Neuronal stem cell (in vitro differentiated cells): ENCODE data around the gene DMAP1.

Experiments
- DNase-seq: peaks from one replicate; pipeline ENCODE4 v3.0.0-alpha.2; 2013; ENCODE audit warnings: low spot score
- H2AFZ ChIP-seq: one replicate; pipeline ENCODE4 v1.6.1; 2013; ENCODE audit warnings: mild to moderate bottlenecking, low read length, inconsistent platforms
- H2AK5ac ChIP-seq: 2 replicates; pipeline ENCODE4 v1.6.1; 2013; ENCODE audit warnings: low read depth, mild to moderate bottlenecking, inconsistent platforms, low read length, moderate library complexity, mixed read lengths
- H2BK120ac ChIP-seq: 2 replicates; pipeline ENCODE4 v1.6.1; 2013; ENCODE audit warnings: low read depth, mild to moderate bottlenecking, inconsistent platforms, low read length, moderate library complexity, mixed read lengths
- H2BK12ac ChIP-seq: one replicate; pipeline ENCODE4 v1.6.1; 2013; ENCODE audit warnings: low read length, inconsistent platforms
- H2BK15ac ChIP-seq: 2 replicates; pipeline ENCODE4 v1.6.1; 2013; ENCODE audit warnings: mild to moderate bottlenecking, low read length, inconsistent platforms, mixed read lengths
- H2BK5ac ChIP-seq: one replicate; pipeline ENCODE4 v1.6.1; 2013; ENCODE audit warnings: inconsistent platforms, mild to moderate bottlenecking, low read length, moderate library complexity
- H3K14ac ChIP-seq: one replicate; pipeline ENCODE4 v1.6.1; 2013; ENCODE audit warnings: low read length, inconsistent platforms
- H3K18ac ChIP-seq: 2 replicates; pipeline ENCODE4 v1.6.1; 2013; ENCODE audit warnings: low read length, inconsistent platforms
- H3K23ac ChIP-seq: 2 replicates; pipeline ENCODE4 v1.6.1; 2013; ENCODE audit warnings: low read depth, mild to moderate bottlenecking, mixed read lengths, low read length, inconsistent platforms; ENCODE audit not compliant: poor library complexity
- H3K27ac ChIP-seq: replicated peaks from 3 replicates; pipeline ENCODE4 v1.5.1; 2013; ENCODE audit warnings: low read length, inconsistent platforms
- H3K27me3 ChIP-seq, 3 experiments: 2 replicates each; pipeline ENCODE4 v1.6.1; 2013; ENCODE audit warnings: low read length in 3 of 3, mild to moderate bottlenecking in 2 of 3, inconsistent platforms in 1 of 3, low read depth in 1 of 3, mixed read lengths in 1 of 3, moderate library complexity in 1 of 3; ENCODE audit not compliant: control insufficient read depth in 3 of 3, insufficient read depth in 3 of 3
- H3K36me3 ChIP-seq, 2 donors: replicated peaks in 1 of 2; 2 replicates each; pipeline ENCODE4 v1.6.1; 2013; ENCODE audit warnings: low read length in 2 of 2; ENCODE audit not compliant: control insufficient read depth in 2 of 2, insufficient read depth in 2 of 2
- H3K4ac ChIP-seq: 2 replicates; pipeline ENCODE4 v1.6.1; 2013; ENCODE audit warnings: inconsistent platforms, mild to moderate bottlenecking, low read length, moderate library complexity
- H3K4me1 ChIP-seq, 2 donors: 1 replicate in 1 of 2; 2 replicates in 1 of 2; pipeline ENCODE4 v1.6.1; 2013; ENCODE audit warnings: low read length in 2 of 2, low read depth in 1 of 2; ENCODE audit not compliant: control insufficient read depth in 2 of 2, insufficient read depth in 1 of 2
- H3K4me2 ChIP-seq: one replicate; pipeline ENCODE4 v1.6.1; 2013; ENCODE audit warnings: mild to moderate bottlenecking, low read length, inconsistent platforms; ENCODE audit not compliant: insufficient read depth, poor library complexity, severe bottlenecking
- H3K4me3 ChIP-seq, 2 donors: 2 replicates each; pipeline ENCODE4 v1.5.1; 2013; ENCODE audit warnings: low read length in 2 of 2, mild to moderate bottlenecking in 2 of 2, inconsistent platforms in 1 of 2, moderate library complexity in 1 of 2
- H3K79me1 ChIP-seq: one replicate; pipeline ENCODE4 v1.6.1; 2013; ENCODE audit warnings: low read depth, mild to moderate bottlenecking, inconsistent platforms, low read length, moderate library complexity
- H3K9ac ChIP-seq: one replicate; pipeline ENCODE4 v1.6.1; 2013; ENCODE audit warnings: mild to moderate bottlenecking, low read depth, low read length, inconsistent platforms; ENCODE audit not compliant: poor library complexity
- H3K9me3 ChIP-seq, 2 donors: replicated peaks in 1 of 2; 2 replicates each; pipeline versions ENCODE3 to v1.6.1; 2013; ENCODE audit warnings: low read length in 2 of 2, mild to moderate bottlenecking in 2 of 2, inconsistent platforms in 1 of 2, low read depth in 1 of 2, mixed read lengths in 1 of 2, moderate library complexity in 1 of 2; ENCODE audit not compliant: control insufficient read depth in 2 of 2, insufficient read depth in 1 of 2
- H4K8ac ChIP-seq: one replicate; pipeline ENCODE4 v1.6.1; 2013; ENCODE audit warnings: low read depth, mild to moderate bottlenecking, inconsistent platforms, low read length, moderate library complexity
- H4K91ac ChIP-seq: one replicate; pipeline ENCODE4 v1.6.1; 2013; ENCODE audit warnings: low read length, low read depth, mild to moderate bottlenecking, inconsistent platforms; ENCODE audit not compliant: poor library complexity
- WGBS, 2 donors: extraction: QIAGEN DNeasy Blood & Tissue Kit; methylation state at CpG; one replicate each; pipeline ENCODE4 v1.1.7; 2013; ENCODE audit warnings: missing lambda C conversion rate in 2 of 2, mixed read lengths in 1 of 2; ENCODE audit not compliant: insufficient read length in 2 of 2, insufficient replicate concordance in 1 of 2; ENCODE audit errors: extremely low coverage in 2 of 2; 5-methylcytosine and 5-hydroxymethylcytosine counted together

The DMAP1 gene

DNA sequence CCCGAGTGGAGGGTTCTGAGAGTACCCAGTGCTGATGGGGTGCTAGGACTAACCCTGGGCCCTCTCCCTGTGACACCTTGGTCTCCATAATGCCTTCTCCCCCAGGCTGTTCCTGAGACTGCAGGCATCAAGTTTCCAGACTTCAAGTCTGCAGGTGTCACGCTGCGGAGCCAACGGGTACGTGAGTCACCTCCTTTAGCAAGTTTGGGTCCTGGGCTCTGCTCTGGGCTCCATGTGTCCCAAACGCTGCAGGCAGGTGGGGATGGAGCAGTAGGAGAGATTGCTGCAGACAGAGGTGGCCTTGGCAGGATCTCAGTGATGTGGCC is 6.0 kb downstream of the DMAP1 start:
- no peak overlapping the region for H2AK5ac ChIP-seq
- no peak overlapping the region for H3K23ac ChIP-seq
- no peak overlapping the region for H2BK5ac ChIP-seq
- no peak overlapping the region for H3K9ac ChIP-seq
- WGBS, 2 donors = no CpG with 5 or more reads among the region's 6 CpGs
- no peak overlapping the region for H4K91ac ChIP-seq
- H2AFZ ChIP-seq = no peak overlapping the region
- H2BK15ac ChIP-seq = no peak overlapping the region
- H3K4me3 ChIP-seq = no peak overlapping the region
- H3K4ac ChIP-seq = no peak overlapping the region
- no peak overlapping the region for H2BK12ac ChIP-seq
- H3K18ac ChIP-seq = no peak overlapping the region
- H2BK120ac ChIP-seq = no peak overlapping the region
- peaks cover 2% of the 10 kb centered on the region for H3K79me1 ChIP-seq
- no peak overlapping the region for H3K4me2 ChIP-seq
- H4K8ac ChIP-seq = no peak overlapping the region
- peaks cover 0 to 4% of the 10 kb centered on the region in 2 donors for H3K4me1 ChIP-seq
- peaks cover 46 to 86% of the 10 kb centered on the region in 2 donors for H3K36me3 ChIP-seq
- H3K9me3 ChIP-seq = peaks cover 0 to 2% of the 10 kb centered on the region in 2 donors
- H3K14ac ChIP-seq = no peak overlapping the region
- H3K27me3 ChIP-seq = no peaks in the 10 kb centered on the region
- no peak overlapping the region for H3K27ac ChIP-seq
- no peak for DNase-seq

DNA sequence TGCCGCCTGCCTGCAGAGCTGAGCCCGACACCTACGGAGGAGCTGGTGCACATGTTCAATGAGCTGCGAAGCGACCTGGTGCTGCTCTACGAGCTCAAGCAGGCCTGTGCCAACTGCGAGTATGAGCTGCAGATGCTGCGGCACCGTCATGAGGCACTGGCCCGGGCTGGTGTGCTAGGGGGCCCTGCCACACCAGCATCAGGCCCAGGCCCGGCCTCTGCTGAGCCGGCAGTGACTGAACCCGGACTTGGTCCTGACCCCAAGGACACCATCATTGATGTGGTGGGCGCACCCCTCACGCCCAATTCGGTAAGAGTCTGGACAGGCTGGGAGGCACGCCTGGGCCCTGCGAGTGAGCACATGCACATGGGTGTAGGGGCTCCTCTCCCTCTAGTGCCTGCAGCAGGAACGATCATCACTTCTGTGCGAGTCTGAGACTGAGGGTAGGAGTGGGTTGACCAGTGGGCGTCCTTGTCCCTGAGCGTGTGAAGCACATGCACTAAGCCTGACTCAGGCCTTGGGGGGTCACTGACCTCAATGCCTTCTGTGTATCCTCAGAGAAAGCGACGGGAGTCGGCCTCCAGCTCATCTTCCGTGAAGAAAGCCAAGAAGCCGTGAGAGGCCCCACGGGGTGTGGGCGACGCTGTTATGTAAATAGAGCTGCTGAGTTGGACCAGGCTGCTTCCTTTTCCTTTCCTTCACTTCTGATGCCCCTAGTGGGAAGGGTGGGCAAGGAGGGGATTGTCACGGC is 6.9 kb downstream of the DMAP1 start:
- no peak for DNase-seq
- Histone ChIP-seq H3K36me3 (peaks cover 42 to 79% of the 10 kb centered on the region in 2 donors), H2BK120ac (no peak overlapping the region), H3K79me1 (peaks cover 2% of the 10 kb centered on the region), H3K4me1 (peaks cover 0 to 4% of the 10 kb centered on the region in 2 donors), H4K8ac (no peak overlapping the region), H3K9ac (no peak overlapping the region), H3K9me3 (peaks cover 0 to 3% of the 10 kb centered on the region in 2 donors), H3K23ac (peak overlapping the region; percentile 14), H3K27ac (no peak overlapping the region), H3K27me3 (no peaks in the 10 kb centered on the region), H3K4ac (no peak overlapping the region), H2AFZ (no peak overlapping the region), H4K91ac (no peak overlapping the region), H2BK5ac (no peak overlapping the region), H3K14ac (no peak overlapping the region), H2BK12ac (peak overlapping the region; percentile 8), H3K18ac (no peak overlapping the region), H3K4me3 (no peak overlapping the region), H2AK5ac (no peak overlapping the region), H3K4me2 (no peak overlapping the region), H2BK15ac (no peak overlapping the region)
- no CpG with 5 or more reads among the region's 31 CpGs for WGBS, 2 donors

DNA sequence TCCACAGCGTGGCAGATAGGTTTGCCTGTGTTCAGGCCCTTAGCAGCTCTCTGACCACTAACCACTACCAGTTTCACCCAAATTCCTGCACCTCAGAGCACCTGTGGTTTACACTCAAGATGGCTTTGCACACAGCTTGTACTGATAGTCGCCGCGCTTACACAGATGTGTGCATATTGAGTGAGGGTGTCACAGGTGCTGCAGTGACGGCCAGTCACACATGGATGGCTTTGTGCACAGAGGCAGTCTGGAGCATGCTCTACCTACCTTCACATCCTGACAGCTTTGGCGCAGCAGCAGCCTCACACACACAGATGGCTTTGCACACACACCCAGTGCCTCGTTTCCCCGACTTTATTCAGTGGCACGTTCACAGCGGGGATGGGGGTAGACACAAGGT is 7.5 kb downstream of the DMAP1 start:
- Histone ChIP-seq H3K4me1 (peaks cover 0 to 4% of the 10 kb centered on the region in 2 donors), H3K23ac (no peak overlapping the region), H4K91ac (no peak overlapping the region), H3K9me3 (peaks cover 5 to 7% of the 10 kb centered on the region in 2 donors), H3K79me1 (peaks cover 2% of the 10 kb centered on the region), H3K4me3 (no peak overlapping the region), H2BK120ac (no peak overlapping the region), H3K14ac (no peak overlapping the region), H2AK5ac (no peak overlapping the region), H2BK5ac (no peak overlapping the region), H2BK15ac (no peak overlapping the region), H3K27ac (no peak overlapping the region), H3K36me3 (peaks cover 45 to 77% of the 10 kb centered on the region in 2 donors), H3K9ac (peak overlapping the region; percentile 38), H3K4me2 (no peak overlapping the region), H3K4ac (no peak overlapping the region), H4K8ac (no peak overlapping the region), H3K18ac (no peak overlapping the region), H3K27me3 (no peaks in the 10 kb centered on the region), H2BK12ac (no peak overlapping the region), H2AFZ (no peak overlapping the region)
- no CpG with 5 or more reads among the region's 10 CpGs for WGBS, 2 donors
- no peak for DNase-seq

DNA sequence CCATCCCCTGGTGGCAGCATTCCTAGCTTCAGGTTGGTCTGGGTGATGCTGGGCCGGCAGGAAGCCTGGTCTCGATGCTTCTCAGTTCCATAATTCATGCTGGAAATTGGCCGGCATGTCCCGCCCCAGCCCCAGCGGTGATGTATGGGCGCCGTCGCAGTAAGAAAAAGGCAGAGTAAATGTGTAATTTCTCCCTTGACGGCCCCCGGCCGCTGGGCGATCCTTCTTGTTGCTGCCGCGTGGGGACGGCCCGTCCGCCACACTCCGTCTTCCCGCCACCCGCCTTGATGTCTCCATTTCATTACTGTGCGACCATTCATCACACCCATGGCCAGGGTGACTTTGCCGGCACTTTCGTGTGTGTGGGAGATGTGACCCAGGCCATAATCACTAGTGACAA is 8.5 kb downstream of the DMAP1 start:
- no CpG with 5 or more reads among the region's 23 CpGs for WGBS, 2 donors
- H3K36me3 ChIP-seq = peaks cover 40 to 69% of the 10 kb centered on the region in 2 donors
- DNase-seq = no peak

More for the DNA sequence above, 8.5 kb downstream of the DMAP1 start:
- Histone ChIP-seq H3K4ac (no peak overlapping the region), H4K91ac (no peak overlapping the region), H3K18ac (no peak overlapping the region), H2BK120ac (no peak overlapping the region), H3K14ac (no peak overlapping the region), H3K27me3 (no peaks in the 10 kb centered on the region), H4K8ac (no peak overlapping the region), H2BK5ac (no peak overlapping the region), H2BK12ac (no peak overlapping the region), H3K23ac (no peak overlapping the region), H3K79me1 (peaks cover 2% of the 10 kb centered on the region), H2AK5ac (no peak overlapping the region), H3K4me2 (no peak overlapping the region), H2AFZ (no peak overlapping the region), H3K4me1 (peaks cover 0 to 4% of the 10 kb centered on the region in 2 donors), H3K9ac (no peak overlapping the region), H2BK15ac (no peak overlapping the region), H3K27ac (no peak overlapping the region), H3K9me3 (peaks cover 8 to 12% of the 10 kb centered on the region in 2 donors), H3K4me3 (no peak overlapping the region)
